ENCODE data around the gene METTL22. TPM values are rescaled to one million over a fixed set of nuclear protein-coding genes. Genes with fewer than 3 reads are reported as not detected.

The METTL22 gene
- polyA plus RNA-seq, 2 of the 4 experiments (the other 2 are of a cell fraction) = 21.0 to 40.9 TPM

GRCh38 chr16:8577678-8578304 is 43.7 kb upstream of the METTL22 start:
- ChIA-PET CTCF (no interaction called here), POLR2A (no interaction called here)
- 34% methylated on average over 10 of the region's 10 CpGs for WGBS (ENCODE audit: missing lambda C conversion rate)
- Histone ChIP-seq H3K4me1 (no peaks in the 10 kb centered on the region), H3K4me2 (no peak overlapping the region), H3K27ac (no peak overlapping the region), H3K9me3 (no peaks in the 10 kb centered on the region), H3K4me3 (no peak overlapping the region)
- DNase-seq (ENCODE audit: low read depth in 1 of 2, low spot score in 1 of 2) (no peak), FAIRE-seq (no peak), ATAC-seq (no peak)
- TF ChIP-seq ZC3H11A (IDR thresholded peaks at IDR 0.05) (no peak), KDM1A (IDR thresholded peaks at IDR 0.05; ENCODE audit: low read depth) (no peak), HES2 (IDR thresholded peaks at IDR 0.05) (no peak), EP300 (IDR thresholded peaks at IDR 0.05) (no peak), HDAC2 (IDR thresholded peaks at IDR 0.05) (no peak), RNF2 (IDR thresholded peaks at IDR 0.05; ENCODE audit: borderline replicate concordance, low read depth) (no peak), BHLHE40 (IDR thresholded peaks at IDR 0.05; ENCODE audit: low read depth, low read length) (no peak)

- WGBS (ENCODE audit: missing lambda C conversion rate) = 29% methylated on average over 9 of the region's 9 CpGs
- no peak for FAIRE-seq
- ChIA-PET CTCF (interaction anchor here (0.9 to 2.2 kb wide), 3 partner anchors 12 to 79 kb away, joined by 3 to 5 read pairs (median 4); no protein-coding TSS in a partner anchor), POLR2A (no interaction called here)
- no peak overlapping the region for H3K27ac ChIP-seq
- DNase-seq (ENCODE audit: low read depth in 1 of 2, low spot score in 1 of 2) = no peak
- no peak overlapping the region for H3K4me3 ChIP-seq
- TF ChIP-seq NR3C1 (IDR thresholded peaks at IDR 0.05) (no peak), ELK1 (IDR thresholded peaks at IDR 0.05; ENCODE audit: low read depth, low read length) (no peak), ZNF302 (CRISPR knock-in tag; IDR thresholded peaks at IDR 0.05) (no peak), EP300 (IDR thresholded peaks at IDR 0.05) (no peak), BCL3 (IDR thresholded peaks at IDR 0.05) (no peak), ESRRA (IDR thresholded peaks at IDR 0.05; ENCODE audit: borderline replicate concordance, low read length) (no peak), HMGXB4 (CRISPR knock-in tag; IDR thresholded peaks at IDR 0.05; ENCODE audit: borderline replicate concordance) (no peak)
- no peak overlapping the region for H3K4me2 ChIP-seq
- H3K4me1 ChIP-seq = no peaks in the 10 kb centered on the region
- H3K9me3 ChIP-seq = peaks cover 2% of the 10 kb centered on the region; the same call in 1 of the 3 replicates
- ATAC-seq = no peak
Observed at GRCh38 chr16:8579559-8579958, 41.9 kb upstream of the METTL22 start.

- no peak for FAIRE-seq
- ATAC-seq = no peak
- Histone ChIP-seq H3K4me1 (no peaks in the 10 kb centered on the region), H3K4me2 (no peak overlapping the region), H3K27ac (no peak overlapping the region), H3K9me3 (peaks cover 2% of the 10 kb centered on the region; the same call in 1 of the 3 replicates), H3K4me3 (no peak overlapping the region)
- WGBS (ENCODE audit: missing lambda C conversion rate) = 48% methylated on average over 6 of the region's 6 CpGs
- no peak for TF ChIP-seq BHLHE40 (IDR thresholded peaks at IDR 0.05; ENCODE audit: low read depth, low read length)
- TF ChIP-seq JUN (IDR thresholded peaks at IDR 0.05) = no peak
- TF ChIP-seq FOSB (CRISPR knock-in tag; IDR thresholded peaks at IDR 0.05) = no peak
- no peak for TF ChIP-seq HOXB5 (CRISPR knock-in tag; IDR thresholded peaks at IDR 0.05)
- TF ChIP-seq RARB (CRISPR knock-in tag; IDR thresholded peaks at IDR 0.05) = no peak
- TF ChIP-seq KDM1A (IDR thresholded peaks at IDR 0.05; ENCODE audit: low read depth) = no peak
- TF ChIP-seq RNF2 (IDR thresholded peaks at IDR 0.05; ENCODE audit: borderline replicate concordance, low read depth) = no peak
- no peak for TF ChIP-seq POLR2AphosphoS2 (conservative IDR thresholded peaks at IDR 0.05; ENCODE audit: low read length)
- no peak for TF ChIP-seq SMC3 (IDR thresholded peaks at IDR 0.05)
- TF ChIP-seq ESRRA (IDR thresholded peaks at IDR 0.05; ENCODE audit: borderline replicate concordance, low read length) = no peak
- TF ChIP-seq HOXA7 (CRISPR knock-in tag; IDR thresholded peaks at IDR 0.05) = no peak
- DNase-seq (ENCODE audit: low read depth in 1 of 2, low spot score in 1 of 2) = no peak
- ChIA-PET POLR2A (no interaction called here), CTCF (interaction anchor here (0.6 to 3.8 kb wide), 7 partner anchors 9 to 298 kb away, joined by 3 to 17 read pairs (median 3); no protein-coding TSS in a partner anchor)
Observed at GRCh38 chr16:8581831-8582580, 39.5 kb upstream of the METTL22 start.

Data from A549 (cell line).